OCI-LY3 (cell line): ENCODE measurements around the gene AFF1.

ENCODE experiments used
- H2AFZ ChIP-seq: fragments of 200-600, 300-600 bp; shearing (Covaris generic); 2 replicates; pipeline ENCODE4 v1.6.0; 2014; ENCODE audit warnings: antibody characterized with exemption, low read depth, low read length
- H3K27ac ChIP-seq: fragments of 200-600, 300-600 bp; sonication (generic); 2 replicates; pipeline ENCODE4 v1.5.1; 2014; ENCODE audit warnings: mild to moderate bottlenecking, low read length, moderate library complexity, mixed read lengths
- H3K27me3 ChIP-seq: fragments of 200-600, 300-600 bp; sonication (generic); 2 replicates; pipeline ENCODE4 v1.6.1; 2014; ENCODE audit warnings: low read depth, low read length, mixed read lengths
- H3K36me3 ChIP-seq: fragments of 200-600, 300-600 bp; sonication (generic); replicated peaks from 2 replicates; pipeline ENCODE3; 2014; ENCODE audit warnings: low read depth, low read length, mixed read lengths
- H3K4me1 ChIP-seq: fragments of 300-600, 200-600 bp; sonication (generic); 2 replicates; pipeline ENCODE4 v1.6.1; 2014; ENCODE audit warnings: low read length, mixed read lengths
- H3K4me2 ChIP-seq: fragments of 200-600, 300-600 bp; sonication (generic); 2 replicates; pipeline ENCODE4 v1.6.1; 2014; ENCODE audit warnings: low read length, mixed read lengths
- H3K4me3 ChIP-seq: fragments of 300-600, 200-600 bp; sonication (generic); 2 replicates; pipeline ENCODE4 v1.5.1; 2014; ENCODE audit warnings: antibody characterized with exemption, mild to moderate bottlenecking, low read length, moderate library complexity
- H3K79me2 ChIP-seq: fragments of 300-600, 200-600 bp; shearing (Covaris generic); 2 replicates; pipeline ENCODE4 v1.6.1; 2014; ENCODE audit warnings: mild to moderate bottlenecking, low read length, mixed read lengths
- H3K9ac ChIP-seq: fragments of 300-600, 200-600 bp; shearing (Covaris generic); 2 replicates; pipeline ENCODE4 v1.6.0; 2014; ENCODE audit warnings: mild to moderate bottlenecking, low read length, moderate library complexity
- H3K9me3 ChIP-seq: fragments of 200-600, 300-600 bp; shearing (Covaris generic); 2 replicates; pipeline ENCODE4 v1.6.1; 2014; ENCODE audit warnings: low read length, mixed read lengths; ENCODE audit not compliant: insufficient read depth
- H4K20me1 ChIP-seq: fragments of 200-600, 300-600 bp; sonication (generic); 2 replicates; pipeline ENCODE4 v1.6.1; 2016; ENCODE audit warnings: low read length, mixed read lengths; ENCODE audit not compliant: insufficient read depth
- CTCF ChIP-seq: fragments of 200-600, 300-600 bp; sonication (generic); IDR thresholded peaks from 2 replicates; pipeline ENCODE4 v1.5.1; 2014; ENCODE audit warnings: antibody characterized with exemption, low read length, low read depth
- EZH2phosphoT487 ChIP-seq: fragments of 200-600 bp; shearing (Covaris generic); IDR thresholded peaks from 2 replicates; pipeline ENCODE4 v1.6.1; 2018; ENCODE audit warnings: antibody characterized with exemption, mixed run types, low read depth

Gene AFF1

GRCh38 chr4:87151730-87152129 is 216.9 kb downstream of the AFF1 start:
- no peaks in the 10 kb centered on the region for H3K4me1 ChIP-seq
- H4K20me1 ChIP-seq, result no peaks in the 10 kb centered on the region
- H3K4me3 ChIP-seq, result no peak overlapping the region
- H3K9me3 ChIP-seq, result no peaks in the 10 kb centered on the region
- no peak overlapping the region for H3K27ac ChIP-seq
- H3K4me2 ChIP-seq, result no peak overlapping the region
- H3K9ac ChIP-seq, result no peak overlapping the region
- no peak overlapping the region for H2AFZ ChIP-seq
- no peaks in the 10 kb centered on the region for H3K36me3 ChIP-seq
- H3K27me3 ChIP-seq, result no peaks in the 10 kb centered on the region
- H3K79me2 ChIP-seq, result no peaks in the 10 kb centered on the region
- TF ChIP-seq CTCF, result no peak
- TF ChIP-seq EZH2phosphoT487, result no peak

GRCh38 chr4:87152310-87153041 is 217.7 kb downstream of the AFF1 start:
- H3K27ac ChIP-seq, result no peak overlapping the region
- no peaks in the 10 kb centered on the region for H3K79me2 ChIP-seq
- no peaks in the 10 kb centered on the region for H3K9me3 ChIP-seq
- H3K4me3 ChIP-seq, result no peak overlapping the region
- TF ChIP-seq CTCF, result no peak
- TF ChIP-seq EZH2phosphoT487, result no peak
- no peak overlapping the region for H2AFZ ChIP-seq
- H3K27me3 ChIP-seq, result no peaks in the 10 kb centered on the region
- no peaks in the 10 kb centered on the region for H4K20me1 ChIP-seq
- H3K4me1 ChIP-seq, result no peaks in the 10 kb centered on the region
- H3K9ac ChIP-seq, result no peak overlapping the region
- H3K4me2 ChIP-seq, result no peak overlapping the region
- no peaks in the 10 kb centered on the region for H3K36me3 ChIP-seq

- H3K27ac ChIP-seq, result no peak overlapping the region
- no peaks in the 10 kb centered on the region for H3K9me3 ChIP-seq
- TF ChIP-seq EZH2phosphoT487 (no peak), CTCF (no peak)
- no peaks in the 10 kb centered on the region for H3K4me1 ChIP-seq
- no peak overlapping the region for H3K9ac ChIP-seq
- no peak overlapping the region for H3K4me3 ChIP-seq
- H3K4me2 ChIP-seq, result no peak overlapping the region
- no peaks in the 10 kb centered on the region for H3K36me3 ChIP-seq
- no peaks in the 10 kb centered on the region for H3K79me2 ChIP-seq
- H3K27me3 ChIP-seq, result no peaks in the 10 kb centered on the region
- no peaks in the 10 kb centered on the region for H4K20me1 ChIP-seq
- no peak overlapping the region for H2AFZ ChIP-seq
Measured at GRCh38 chr4:87153078-87153870, 218.5 kb downstream of the AFF1 start.

GRCh38 chr4:87165892-87166291 is 231.1 kb downstream of the AFF1 start:
- TF ChIP-seq CTCF (no peak), EZH2phosphoT487 (no peak)
- H3K79me2 ChIP-seq, result no peaks in the 10 kb centered on the region
- H2AFZ ChIP-seq, result no peak overlapping the region
- no peaks in the 10 kb centered on the region for H3K27me3 ChIP-seq
- H3K27ac ChIP-seq, result no peak overlapping the region
- H4K20me1 ChIP-seq, result no peaks in the 10 kb centered on the region
- peaks cover 16% of the 10 kb centered on the region for H3K36me3 ChIP-seq
- H3K4me2 ChIP-seq, result no peak overlapping the region
- H3K9ac ChIP-seq, result no peak overlapping the region
- no peaks in the 10 kb centered on the region for H3K9me3 ChIP-seq
- no peaks in the 10 kb centered on the region for H3K4me1 ChIP-seq
- no peak overlapping the region for H3K4me3 ChIP-seq
